Stimulated activated CD4-positive, alpha-beta T cell treated with anti-CD3 and anti-CD28 coated beads, TNF-alpha, amount 100 ng/mL, for 24 hours (primary cell): ENCODE data around the gene SNX9.
A peak's percentile ranks its signal among the peaks of the same experiment; 100 is the strongest.

ENCODE experiments used
- DNase-seq, 3 experiments: peaks; one replicate each; pipeline ENCODE4 v3.0.0-alpha.2; 2020; ENCODE audit warnings: low read depth in 3 of 3

SNX9 gene

DNA sequence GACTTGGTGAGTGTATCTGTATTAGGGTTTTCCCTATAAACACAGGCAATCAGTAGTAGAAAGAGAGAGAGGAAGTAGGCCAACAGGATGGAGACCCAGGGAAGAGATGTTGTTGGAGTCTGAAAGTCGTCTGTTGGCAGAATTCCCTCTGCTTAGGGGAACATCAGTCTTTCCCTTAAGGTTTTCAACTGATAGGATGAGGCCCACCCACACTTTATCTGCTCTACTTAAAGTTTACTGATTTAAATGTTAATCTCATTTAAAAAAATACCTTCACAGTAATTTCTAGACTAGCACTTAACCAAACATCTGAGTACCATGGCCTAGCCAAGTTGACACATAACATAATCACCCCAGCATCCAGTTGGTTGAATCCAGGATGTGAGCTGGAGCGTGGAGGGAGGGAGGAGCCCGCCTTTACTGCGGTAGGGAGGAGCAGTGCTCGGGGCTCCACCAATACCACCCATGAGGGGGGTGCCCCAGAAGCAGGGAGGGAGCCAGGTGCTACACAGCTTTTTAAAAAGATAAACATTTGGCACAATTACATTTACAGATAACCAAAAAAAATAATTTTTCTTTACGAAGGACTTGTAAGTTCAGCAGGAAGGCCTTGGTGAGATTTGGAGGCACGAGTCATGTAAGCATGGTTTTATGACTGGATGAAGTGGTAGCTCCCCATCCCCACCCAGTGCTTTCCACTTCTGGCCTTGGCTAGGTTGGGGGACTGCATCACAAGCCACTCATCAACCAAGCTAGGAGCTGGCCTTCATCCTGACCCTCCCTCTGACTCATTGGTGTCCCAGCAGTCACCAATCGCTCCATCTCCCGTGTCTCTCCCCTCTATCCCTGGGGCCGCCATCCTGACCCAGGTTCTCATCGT lies 18.4 kb upstream of the SNX9 start:
- no peak for DNase-seq

DNA sequence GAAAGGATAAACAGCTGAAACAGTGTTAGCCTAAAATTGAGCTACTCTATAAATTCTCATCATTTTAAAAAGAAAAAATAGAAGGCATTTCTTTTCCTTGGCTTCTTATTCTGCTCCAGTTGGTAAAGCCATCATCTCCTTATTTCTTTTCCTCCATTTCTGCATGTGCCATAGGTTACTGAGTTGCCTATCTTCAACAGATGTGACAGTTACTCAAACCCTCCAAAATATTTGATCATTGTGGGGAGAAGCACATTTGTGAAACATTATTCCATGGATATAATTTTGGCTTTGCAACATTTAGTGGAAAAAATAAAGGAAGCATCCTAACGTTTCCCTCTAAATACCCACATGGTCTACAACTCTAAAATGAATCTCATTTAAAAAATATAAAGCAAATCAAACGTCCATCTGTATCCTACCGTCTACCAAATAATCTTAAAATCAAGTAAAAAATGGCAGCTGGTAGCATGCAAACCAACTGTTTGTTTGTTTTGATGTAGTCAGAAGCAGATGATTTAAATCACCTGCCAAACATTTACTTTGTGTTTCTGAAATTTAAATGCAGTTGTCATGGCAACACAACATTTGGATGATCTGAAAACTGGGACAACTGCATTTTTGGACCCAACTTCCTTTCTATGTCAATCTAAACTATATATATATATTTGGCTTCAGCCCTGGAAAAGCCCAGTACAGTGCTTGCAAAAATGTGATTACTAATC lies 16.8 kb upstream of the SNX9 start:
- DNase-seq, result no peak

DNA sequence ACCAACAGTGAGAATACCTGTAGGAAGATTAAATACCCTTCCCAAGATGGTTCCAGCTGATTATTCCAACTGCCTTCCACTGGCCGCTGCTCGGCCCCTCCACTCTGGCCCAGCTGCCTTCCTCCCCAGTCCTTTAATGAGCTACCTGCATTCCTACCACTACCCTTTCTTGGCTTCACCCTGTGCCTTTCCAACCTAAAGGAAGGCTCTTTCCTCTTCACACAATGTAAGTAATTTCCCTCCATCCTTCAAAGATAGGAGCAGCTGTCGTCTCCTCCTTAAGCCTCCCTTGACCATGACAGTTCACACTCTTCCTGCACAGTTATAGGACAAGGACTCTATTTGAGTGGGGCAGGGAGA lies 16.2 kb upstream of the SNX9 start:
- DNase-seq, result no peak

DNA sequence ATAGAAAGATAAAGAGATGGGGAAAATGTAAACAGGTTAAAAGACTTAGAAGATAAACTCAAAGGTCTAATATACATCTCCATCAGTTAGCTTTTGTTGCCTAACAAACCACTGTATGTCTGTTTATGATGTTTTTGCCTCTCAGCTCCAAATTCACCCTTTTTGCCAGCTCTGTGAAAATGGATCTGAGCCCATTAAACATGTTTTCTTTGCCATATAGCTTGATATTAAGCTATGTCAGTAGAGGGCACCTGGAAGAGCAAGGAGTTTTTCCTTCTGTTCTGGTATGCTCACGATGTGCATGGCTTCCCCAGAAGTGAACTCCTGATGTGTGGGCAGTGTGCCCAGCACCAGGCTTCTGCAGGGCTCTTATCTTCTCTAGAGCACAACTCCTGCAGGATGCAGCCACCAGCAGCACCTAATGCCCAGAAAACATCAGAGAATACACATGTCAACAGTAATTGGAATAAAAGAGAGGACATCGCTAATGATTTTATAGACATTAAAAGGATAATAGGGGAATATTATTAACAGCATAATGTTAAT lies 14.6 kb upstream of the SNX9 start:
- no peak for DNase-seq

DNA sequence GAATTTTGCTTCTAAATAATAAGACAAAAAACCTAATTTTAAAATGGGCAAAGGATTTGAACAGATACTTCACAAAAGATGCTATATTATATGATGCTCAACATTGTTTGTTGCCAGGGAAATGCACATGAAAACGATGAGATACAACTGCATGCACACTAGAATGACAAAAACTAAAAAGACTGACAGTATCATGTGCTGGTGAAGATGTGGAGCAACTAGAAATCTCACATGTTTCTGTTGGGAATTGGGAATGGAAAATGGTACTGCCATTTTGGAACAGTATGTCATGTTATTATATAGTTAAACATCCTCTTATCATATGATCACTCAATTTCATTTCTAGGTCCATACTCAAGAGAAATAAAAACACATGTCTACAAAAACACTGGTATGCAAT lies 13.4 kb upstream of the SNX9 start:
- no peak for DNase-seq

DNA sequence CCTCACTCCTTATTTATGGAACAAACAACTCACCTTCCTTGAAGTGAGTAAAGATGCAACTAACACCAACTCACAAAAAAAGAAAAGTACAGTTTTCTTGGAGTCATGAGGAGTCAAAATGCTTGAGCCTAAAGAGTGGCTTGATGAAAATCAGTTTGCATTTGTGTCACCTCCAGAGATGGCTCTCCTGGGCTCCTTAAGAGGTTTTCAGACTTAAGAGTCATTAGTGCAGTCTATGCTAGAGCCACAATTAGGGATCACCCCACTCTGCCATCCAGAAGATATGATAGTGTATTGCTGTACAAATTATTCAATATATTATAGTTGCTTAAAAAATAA lies 11.9 kb upstream of the SNX9 start:
- DNase-seq, result no peak

DNA sequence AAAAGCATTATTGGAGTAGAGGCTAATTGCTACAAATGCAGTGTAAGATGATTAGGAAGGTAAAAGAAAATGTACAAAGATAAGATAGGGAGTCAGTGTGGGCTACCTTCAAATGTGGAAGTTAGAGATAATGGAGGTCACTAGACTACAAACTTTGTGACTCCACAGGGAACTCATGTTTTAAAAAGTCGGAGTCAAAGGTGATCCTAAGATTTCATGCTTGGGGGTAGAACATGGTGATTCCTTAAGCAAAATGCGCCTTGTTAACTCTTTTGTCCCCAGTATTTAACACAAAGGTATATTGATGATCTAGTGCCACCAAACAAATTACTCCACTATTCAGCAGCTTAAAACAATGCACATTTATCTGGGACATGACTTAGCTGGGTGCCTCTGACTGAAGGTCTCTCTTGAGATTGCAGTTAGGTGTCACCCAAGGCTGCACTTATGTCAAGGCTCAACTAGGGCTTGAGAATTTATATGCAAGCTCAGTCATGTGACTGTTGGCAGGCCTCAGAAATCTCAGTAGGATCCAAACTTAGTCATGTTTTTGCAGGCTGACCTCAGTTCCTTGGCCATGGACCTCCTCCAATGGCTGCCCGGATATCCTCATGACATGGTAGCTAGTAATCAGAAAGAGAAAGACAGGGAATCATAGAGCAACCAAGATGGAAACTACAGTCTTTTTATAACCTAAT lies 11.4 kb upstream of the SNX9 start:
- no peak for DNase-seq

DNA sequence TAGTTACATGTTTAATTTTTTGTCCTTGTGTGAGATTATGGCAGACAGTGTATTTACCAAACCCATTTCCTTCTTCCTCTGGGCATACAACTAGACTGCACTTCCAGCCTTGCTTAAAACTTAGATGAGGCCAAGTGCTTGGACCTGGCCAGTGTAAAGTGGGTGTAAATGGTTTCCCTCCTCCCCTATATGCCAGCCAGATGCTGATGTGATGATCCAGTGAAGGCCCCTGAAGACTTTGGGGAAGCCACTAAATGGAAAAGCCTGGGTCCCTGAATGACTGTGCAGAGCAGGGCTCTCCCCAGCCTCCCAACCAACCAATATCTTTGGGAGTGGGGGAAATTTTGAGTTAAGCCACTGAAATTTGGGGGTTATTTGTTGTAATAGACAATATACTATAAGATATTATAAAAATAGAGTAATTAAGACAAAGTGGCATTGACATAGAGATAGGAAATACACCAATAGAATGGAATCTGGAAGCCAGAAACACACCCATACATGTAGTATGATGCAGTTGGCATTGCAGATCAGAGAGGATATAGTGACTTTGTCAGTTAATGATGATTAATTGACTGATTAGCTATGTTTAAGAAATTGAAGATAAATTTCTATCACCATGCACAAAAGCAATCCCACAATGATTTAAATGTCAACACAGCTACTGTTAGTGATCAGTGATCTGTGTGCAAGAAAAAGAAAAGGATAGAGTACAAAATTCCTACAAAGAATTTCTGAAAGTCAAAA lies 10.4 kb upstream of the SNX9 start:
- no peak for DNase-seq

DNA sequence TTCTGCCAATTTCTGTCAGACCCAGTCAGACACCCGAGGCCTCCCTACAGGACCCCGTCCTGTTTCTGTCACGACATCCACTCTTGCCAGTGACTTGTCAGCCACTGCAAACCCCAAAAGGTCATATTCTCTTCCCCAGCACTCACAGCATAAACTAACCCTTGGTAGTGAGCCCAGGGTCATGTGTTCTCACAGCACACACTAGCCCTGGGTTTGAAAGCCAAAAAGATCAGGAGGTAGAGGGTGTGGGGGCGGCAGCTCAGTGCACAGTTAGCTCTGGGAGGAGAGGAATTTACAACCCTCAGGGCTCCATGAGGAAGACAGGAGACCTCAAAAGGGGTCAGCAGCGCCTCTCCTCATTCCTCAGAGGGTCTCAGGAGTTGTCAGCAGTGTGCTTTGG lies 9.9 kb upstream of the SNX9 start:
- no peak for DNase-seq

DNA sequence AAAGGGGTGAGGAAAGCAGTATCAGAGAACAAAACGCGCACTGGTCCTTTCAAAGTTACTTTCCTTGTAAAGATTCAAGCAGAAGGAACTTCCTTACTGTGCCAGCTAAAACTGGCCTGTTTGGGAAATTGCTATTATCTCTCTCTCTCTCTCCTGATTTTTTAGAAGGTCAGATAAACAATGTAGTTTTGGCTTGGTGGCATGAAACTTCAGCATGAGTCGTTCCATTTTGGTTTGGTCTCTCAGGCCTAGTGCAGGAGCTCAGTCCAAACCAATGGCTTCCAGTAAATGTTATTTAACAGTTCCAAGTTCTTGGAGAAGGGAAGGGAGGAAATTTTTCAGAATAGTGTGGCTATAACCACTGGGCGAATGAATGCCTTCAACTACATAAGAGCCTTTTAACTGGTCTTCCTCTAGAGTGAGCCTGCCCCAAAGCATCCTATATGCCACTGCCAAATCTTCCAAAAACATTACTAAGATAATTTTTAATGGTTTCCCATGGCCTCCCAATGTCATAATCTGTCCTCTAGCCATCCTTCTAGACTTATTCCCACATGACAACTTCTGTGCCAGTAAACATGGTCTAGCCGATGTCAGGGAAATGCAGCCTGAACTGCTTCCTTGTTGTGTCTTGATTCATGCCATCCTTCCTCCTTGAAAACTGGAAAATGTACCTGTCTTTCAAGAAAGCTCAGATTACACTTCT lies 9.1 kb upstream of the SNX9 start:
- DNase-seq, result no peak

DNA sequence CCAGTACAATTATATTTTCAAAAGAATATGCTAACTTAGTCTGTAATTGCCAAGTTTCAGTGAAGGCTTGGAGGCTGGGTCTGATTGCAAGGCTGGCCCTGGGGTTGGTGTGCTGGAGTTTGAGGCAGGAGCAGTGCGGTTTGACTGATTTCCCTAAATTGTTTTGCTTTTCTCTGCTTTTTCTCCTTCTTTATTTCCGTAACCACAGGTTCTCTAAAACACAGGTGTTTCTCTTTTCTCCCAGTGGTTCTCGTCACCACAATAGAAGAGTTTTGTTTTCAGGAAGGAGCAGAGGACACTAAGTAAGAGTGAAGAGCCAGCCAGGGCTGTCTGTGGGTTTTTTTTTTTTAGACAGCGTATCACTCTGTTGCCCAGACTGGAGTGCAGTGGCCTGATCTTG lies 8.2 kb upstream of the SNX9 start:
- DNase-seq, result no peak

DNA sequence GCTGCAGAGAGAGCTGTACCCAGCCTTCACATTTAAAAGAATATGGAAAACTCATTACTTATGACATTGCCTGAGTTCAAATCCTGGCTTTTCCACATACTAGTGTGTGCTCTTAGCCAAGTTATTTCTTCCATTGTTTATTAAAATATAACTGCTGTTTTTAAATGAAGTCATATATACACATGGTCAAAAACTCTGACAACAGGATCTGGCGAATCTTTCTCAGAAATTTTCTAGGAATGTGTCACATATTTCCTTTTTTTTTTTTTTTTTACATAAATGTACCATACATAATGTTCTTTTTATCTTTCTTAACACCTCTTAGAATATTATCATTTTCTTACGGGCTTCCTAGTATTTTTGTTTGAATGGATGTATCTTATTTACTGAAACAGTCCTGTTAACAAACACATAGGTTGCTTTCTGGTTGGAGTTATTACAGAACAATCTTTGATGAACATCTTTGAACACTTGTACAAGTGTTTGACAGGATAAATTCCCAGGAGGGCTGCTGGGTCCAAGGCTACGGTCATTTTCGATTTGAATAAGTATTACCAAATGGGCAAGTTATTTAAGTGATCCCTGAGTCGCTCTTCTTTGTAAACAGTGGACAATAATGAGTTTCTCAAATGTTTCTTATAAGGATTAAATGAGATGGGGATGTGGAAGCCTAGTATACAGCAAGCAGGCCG lies 1.6 kb upstream of the SNX9 start:
- DNase-seq, result no peak

DNA sequence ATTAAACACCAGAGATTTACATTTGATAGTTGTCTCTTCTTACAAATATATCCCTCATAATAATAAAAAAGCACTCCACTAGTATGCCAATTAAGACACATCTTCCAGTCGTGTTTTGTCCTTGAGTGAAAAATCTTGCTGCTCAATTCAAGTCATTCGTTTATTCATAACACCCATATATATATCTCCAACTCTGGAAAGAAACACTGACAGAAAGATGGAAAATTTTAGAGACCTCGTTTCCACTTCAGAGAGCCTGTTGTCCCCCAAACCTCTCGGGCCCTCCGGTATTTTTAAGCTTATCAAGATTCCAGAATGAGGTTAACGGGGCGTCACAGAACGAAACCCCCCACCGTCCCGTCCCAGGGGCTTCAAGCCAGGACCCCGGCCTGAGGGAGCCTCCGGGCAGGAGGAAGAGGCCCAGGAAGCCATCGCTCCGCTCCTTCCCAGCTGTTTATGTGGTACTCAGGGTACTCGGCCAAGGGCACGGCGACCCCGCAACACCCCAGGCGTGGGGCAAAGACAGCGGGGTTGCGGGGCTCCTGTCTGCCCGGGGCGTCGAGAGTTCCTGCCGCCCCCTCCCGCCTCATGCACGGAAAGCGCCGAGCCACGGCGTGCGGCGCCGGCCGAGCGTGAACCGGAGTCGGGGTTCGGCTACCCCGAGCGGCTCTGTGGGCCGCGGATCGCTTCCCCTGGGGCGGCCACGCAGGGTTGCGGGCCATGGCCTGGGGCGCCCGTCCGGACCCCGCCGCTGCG lies 623 bp upstream of the SNX9 start:
- no peak for DNase-seq

DNA sequence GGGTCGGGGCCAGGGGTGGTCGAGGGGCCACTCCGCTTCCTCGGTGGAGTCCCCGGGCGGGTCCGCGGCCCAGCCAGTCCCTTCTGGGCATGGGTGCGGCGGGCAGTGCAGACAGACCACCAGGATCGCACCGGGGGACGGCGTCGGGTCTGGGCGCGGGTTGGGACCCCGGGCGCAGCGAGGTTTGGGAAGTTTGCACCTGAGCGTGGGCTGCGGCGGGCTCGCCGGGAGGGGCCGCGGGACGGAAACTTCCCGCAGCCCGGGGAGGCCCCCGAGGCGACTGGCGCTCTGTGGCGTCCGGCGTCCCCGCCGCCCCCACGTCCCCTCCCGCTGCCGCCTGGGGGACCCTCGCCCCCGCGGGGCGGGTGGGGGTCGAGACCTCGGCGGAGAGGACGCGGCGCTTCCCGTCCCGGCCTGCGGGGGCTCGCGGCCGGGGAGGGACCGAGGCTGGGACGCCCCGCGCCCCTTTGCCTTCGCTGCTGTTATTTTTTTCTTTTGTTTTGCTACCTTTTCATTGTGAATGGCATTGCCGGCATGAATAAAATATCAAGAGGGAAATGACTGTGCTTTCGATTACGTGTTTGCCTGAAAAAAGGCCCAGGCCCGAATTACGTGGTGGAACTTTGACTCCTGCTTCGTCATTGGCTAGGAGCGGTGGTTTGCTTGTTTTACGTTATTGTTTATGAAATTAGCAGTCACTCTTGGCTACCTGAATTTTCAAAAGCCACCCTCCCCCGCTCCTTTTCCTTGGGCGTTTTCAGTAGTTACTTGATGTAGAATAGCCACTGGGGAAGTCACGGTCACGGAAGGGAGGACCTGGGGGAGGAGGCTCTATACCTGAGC lies 703 bp downstream of the SNX9 start:
- DNase-seq, result peak; percentile 60 to 78 (median 77)

DNA sequence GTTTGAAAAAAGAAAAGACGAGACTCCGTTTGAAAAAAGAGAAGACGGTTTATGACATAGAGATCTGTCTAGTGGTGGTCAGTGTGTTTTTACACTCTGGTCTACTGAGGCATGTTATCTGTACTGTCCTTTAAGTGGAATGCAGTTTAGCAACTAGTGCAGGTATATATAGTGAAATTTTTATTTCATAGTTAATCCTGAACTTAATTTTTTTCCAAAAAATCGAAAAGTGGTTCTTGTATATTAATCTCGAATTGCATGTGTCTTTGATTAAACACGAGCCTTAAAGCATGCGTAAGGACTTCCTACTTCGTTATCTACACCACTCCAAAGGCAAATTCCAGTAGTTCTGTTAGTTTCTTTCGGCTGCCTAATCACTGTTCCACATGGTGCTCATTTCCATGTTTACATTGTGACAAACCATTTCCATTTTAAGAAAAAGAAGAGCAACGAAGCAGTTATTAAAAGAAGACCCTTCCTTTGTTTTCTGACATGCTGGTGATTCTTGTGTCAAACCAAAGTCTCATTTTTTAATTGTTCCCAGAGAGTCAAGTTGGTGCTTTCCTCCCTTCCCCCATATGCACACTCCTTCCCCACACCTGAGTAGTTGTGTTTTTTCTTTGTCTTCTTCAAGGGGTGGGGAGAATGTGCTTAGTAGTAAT lies 2.3 kb downstream of the SNX9 start:
- no peak for DNase-seq

DNA sequence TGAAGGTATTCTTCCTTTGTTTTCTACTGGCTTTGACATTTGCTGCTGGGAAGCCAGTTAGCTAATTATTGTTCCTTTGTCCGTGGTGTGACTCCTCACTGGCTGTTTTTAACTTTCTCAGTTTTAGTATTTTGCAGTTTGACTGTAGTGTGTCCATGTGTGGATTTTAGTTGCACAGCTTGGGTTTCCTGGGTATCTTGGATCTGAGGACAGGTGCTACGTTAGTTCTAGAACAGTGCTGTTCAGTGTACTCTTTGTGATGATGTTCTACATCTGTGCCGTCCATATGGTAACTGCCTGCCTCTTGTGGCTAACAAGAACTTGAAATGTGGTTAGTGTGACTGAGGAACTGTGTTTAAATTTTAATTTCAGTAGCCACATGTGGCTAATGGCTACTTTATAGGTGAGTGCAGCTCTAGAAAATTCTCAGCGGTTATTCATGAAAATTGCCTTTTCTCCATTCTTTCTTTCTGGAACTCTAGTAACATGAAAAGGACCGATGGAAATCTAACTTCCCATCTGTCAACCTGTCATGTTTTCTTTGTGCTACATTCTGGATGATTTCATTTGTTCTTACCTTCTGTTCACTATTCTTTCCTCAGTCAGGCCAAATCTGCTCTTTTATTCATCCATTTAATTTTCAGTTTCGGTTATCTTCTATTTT lies 7.4 kb downstream of the SNX9 start:
- no peak for DNase-seq

DNA sequence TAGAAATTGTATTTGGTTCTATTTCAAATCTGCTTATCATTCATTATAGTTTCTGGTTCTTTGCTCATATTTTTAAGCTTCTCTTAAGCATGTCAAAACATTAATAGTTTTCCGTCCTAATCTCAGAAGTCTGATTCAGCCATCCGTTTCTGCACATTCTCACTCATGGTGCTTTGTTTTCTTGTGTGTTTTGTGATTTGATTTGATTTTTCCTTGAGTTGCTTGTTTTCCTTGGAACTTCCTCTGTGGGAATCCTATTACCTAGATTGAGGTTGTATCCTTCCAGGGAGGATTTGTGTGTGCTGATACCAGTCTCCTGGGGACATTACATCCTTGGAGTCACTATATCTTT lies 7.9 kb downstream of the SNX9 start:
- no peak for DNase-seq
